HepG2 (cell line): ENCODE data around the gene APOA1. TPM values are rescaled to one million over a fixed set of nuclear protein-coding genes. Genes with fewer than 3 reads are reported as not detected.

Experiments
- CEBPB ChIP-seq: IDR thresholded peaks from 2 replicates; pipeline ENCODE4 v1.6.1; 2011; ENCODE audit warnings: low read depth, low read length, improper control_type of control experiment, borderline replicate concordance
- CENPX ChIP-seq: sonication (generic); formaldehyde crosslinking; IDR thresholded peaks from 2 replicates; pipeline ENCODE4 v1.9.0; 2021; ENCODE audit warnings: mild to moderate bottlenecking, missing genetic modification reagents, moderate library complexity
- CHD2 ChIP-seq: IDR thresholded peaks from 2 replicates; pipeline ENCODE4 v1.6.1; 2011; ENCODE audit warnings: low read depth, low read length, improper control_type of control experiment
- ETS1 ChIP-seq: sonication (generic); formaldehyde crosslinking; IDR thresholded peaks from 2 replicates; pipeline ENCODE4 v1.4.0; 2020; ENCODE audit warnings: missing genetic modification reagents
- HOXA9 ChIP-seq: sonication (generic); formaldehyde crosslinking; IDR thresholded peaks from 2 replicates; pipeline ENCODE4 v1.8.1; 2022; ENCODE audit warnings: missing genetic modification reagents, mild to moderate bottlenecking, moderate library complexity, borderline replicate concordance
- IKZF1 ChIP-seq: fragments of 450-650 bp; IDR thresholded peaks from 2 replicates; pipeline ENCODE4 v1.7.1; 2016
- MIER2 ChIP-seq: IDR thresholded peaks from 2 replicates; pipeline ENCODE4 v1.6.1; 2016; ENCODE audit warnings: missing biosample characterization, missing genetic modification reagents
- NCOA1 ChIP-seq: sonication (generic); formaldehyde crosslinking; IDR thresholded peaks from 2 replicates; pipeline ENCODE4 v1.9.0; 2021; ENCODE audit warnings: missing genetic modification reagents
- RARG ChIP-seq: sonication (generic); formaldehyde crosslinking; IDR thresholded peaks from 2 replicates; pipeline ENCODE4 v1.4.0; 2020; ENCODE audit warnings: low read depth, mild to moderate bottlenecking, missing genetic modification reagents
- SMAD9 ChIP-seq: sonication (generic); formaldehyde crosslinking; IDR thresholded peaks from 2 replicates; pipeline ENCODE4 v1.5.1; 2020; ENCODE audit warnings: mild to moderate bottlenecking, missing genetic modification reagents
- TOPORS ChIP-seq: sonication (generic); formaldehyde crosslinking; IDR thresholded peaks from 2 replicates; pipeline ENCODE4 v1.8.0; 2023; ENCODE audit warnings: mild to moderate bottlenecking, missing genetic modification reagents
- XBP1 ChIP-seq: sonication (generic); formaldehyde crosslinking; IDR thresholded peaks from 2 replicates; pipeline ENCODE4 v1.5.0; 2020; ENCODE audit warnings: missing genetic modification reagents
- ZBTB26 ChIP-seq: IDR thresholded peaks from 2 replicates; pipeline ENCODE4 v1.6.1; 2016; ENCODE audit warnings: missing compliant biosample characterization, missing genetic modification reagents, borderline replicate concordance
- ZKSCAN5 ChIP-seq: sonication (generic); formaldehyde crosslinking; IDR thresholded peaks from 2 replicates; pipeline ENCODE4 v1.5.1; 2020; ENCODE audit warnings: mild to moderate bottlenecking, missing genetic modification reagents
- ZNF121 ChIP-seq: sonication (generic); formaldehyde crosslinking; IDR thresholded peaks from 2 replicates; pipeline ENCODE4 v1.5.0; 2020; ENCODE audit warnings: mild to moderate bottlenecking, missing genetic modification reagents
- ZNF329 ChIP-seq: sonication (generic); formaldehyde crosslinking; IDR thresholded peaks from 2 replicates; pipeline ENCODE4 v1.9.0; 2021; ENCODE audit warnings: low read depth, mild to moderate bottlenecking, missing genetic modification reagents
- ZNF451 ChIP-seq: sonication (generic); formaldehyde crosslinking; IDR thresholded peaks from 2 replicates; pipeline ENCODE4 v1.5.0; 2020; ENCODE audit warnings: mild to moderate bottlenecking, missing genetic modification reagents
- ZNF589 ChIP-seq: sonication (generic); formaldehyde crosslinking; conservative IDR thresholded peaks from 2 replicates; pipeline ENCODE4 v1.8.0; 2022; ENCODE audit warnings: mild to moderate bottlenecking, moderate library complexity, missing genetic modification reagents
- ZNF746 ChIP-seq: sonication (generic); formaldehyde crosslinking; IDR thresholded peaks from 2 replicates; pipeline ENCODE4 v1.8.0; 2022; ENCODE audit warnings: mild to moderate bottlenecking, missing genetic modification reagents
- ZNF749 ChIP-seq: sonication (generic); formaldehyde crosslinking; IDR thresholded peaks from 2 replicates; pipeline ENCODE4 v1.8.0; 2022; ENCODE audit warnings: mild to moderate bottlenecking, missing genetic modification reagents, moderate library complexity, borderline replicate concordance
- polyA plus RNA-seq, 8 experiments: library from polyadenylated mRNA; depleted of rRNA in 3 of 8; stranded (reverse) in 7 of 8; unstranded in 1 of 8; fragments of >200 nt; fragmentation: Illumina TruSeq in 4 of 8; extraction: Trizol in 4 of 8; gene quantifications; 2 replicates each; pipeline versions ENCODE4 v1.2.1 to v1.2.3, GENCODE V29; 2011 to 2016; ENCODE audit warnings: low read depth in 4 of 8, missing spikeins in 1 of 8, mixed read lengths in 1 of 8; ENCODE audit not compliant: insufficient read depth in 1 of 8
- total RNA-seq, 5 experiments: library from RNA; depleted of rRNA; stranded (reverse); fragments of >200 nt; fragmentation: Illumina TruSeq; extraction: Trizol; gene quantifications; 2 replicates each; pipeline ENCODE4 v1.2.3, GENCODE V29; 2016; ENCODE audit warnings: low read depth in 1 of 5
- TF ChIP-seq, protein P1 (sequence below): sonication (generic); formaldehyde crosslinking; IDR thresholded peaks from 2 replicates; pipeline ENCODE4 v1.5.0; 2020; ENCODE audit warnings: missing genetic modification reagents
- TF ChIP-seq, protein P2 (sequence below): sonication (generic); formaldehyde crosslinking; IDR thresholded peaks from 2 replicates; pipeline ENCODE4 v1.4.0; 2020; ENCODE audit warnings: missing genetic modification reagents, borderline replicate concordance
- TF ChIP-seq, protein P3 (sequence below): sonication (generic); formaldehyde crosslinking; IDR thresholded peaks from 2 replicates; pipeline ENCODE4 v1.5.0; 2020; ENCODE audit warnings: missing genetic modification reagents

The APOA1 gene
- total and polyA plus RNA-seq, 2 of the 13 experiments (the other 11 are each of a cell fraction or from before 2014, with no cell fraction given) = 1,973 to 5,485 TPM

GRCh38 chr11:116838321-116839084 is 1.1 kb upstream of the APOA1 start (continued):
- TF ChIP-seq ETS1 (CRISPR knock-in tag) (no peak), NCOA1 (CRISPR knock-in tag) (no peak), IKZF1 (no peak), CHD2 (no peak), HOXA9 (CRISPR knock-in tag) (no peak), ZNF749 (CRISPR knock-in tag) (no peak), XBP1 (no peak), ZNF746 (CRISPR knock-in tag) (0 out of 2 replicates have a peak, but pooled peaks have one; percentile 31), CEBPB (no peak), ZKSCAN5 (CRISPR knock-in tag) (no peak), ZNF589 (no peak), ZNF329 (CRISPR knock-in tag) (no peak), ZNF121 (CRISPR knock-in tag) (no peak), CENPX (CRISPR knock-in tag) (no peak), SMAD9 (no peak), TOPORS (CRISPR knock-in tag) (no peak), ZNF451 (no peak), MIER2 (CRISPR knock-in tag) (no peak), ZBTB26 (peak; percentile 35; the same call in 1 of the 2 replicates), RARG (CRISPR knock-in tag) (no peak)
- TF ChIP-seq, protein P1, sequence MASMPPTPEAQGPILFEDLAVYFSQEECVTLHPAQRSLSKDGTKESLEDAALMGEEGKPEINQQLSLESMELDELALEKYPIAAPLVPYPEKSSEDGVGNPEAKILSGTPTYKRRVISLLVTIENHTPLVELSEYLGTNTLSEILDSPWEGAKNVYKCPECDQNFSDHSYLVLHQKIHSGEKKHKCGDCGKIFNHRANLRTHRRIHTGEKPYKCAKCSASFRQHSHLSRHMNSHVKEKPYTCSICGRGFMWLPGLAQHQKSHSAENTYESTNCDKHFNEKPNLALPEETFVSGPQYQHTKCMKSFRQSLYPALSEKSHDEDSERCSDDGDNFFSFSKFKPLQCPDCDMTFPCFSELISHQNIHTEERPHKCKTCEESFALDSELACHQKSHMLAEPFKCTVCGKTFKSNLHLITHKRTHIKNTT = no peak
- TF ChIP-seq, protein P2, sequence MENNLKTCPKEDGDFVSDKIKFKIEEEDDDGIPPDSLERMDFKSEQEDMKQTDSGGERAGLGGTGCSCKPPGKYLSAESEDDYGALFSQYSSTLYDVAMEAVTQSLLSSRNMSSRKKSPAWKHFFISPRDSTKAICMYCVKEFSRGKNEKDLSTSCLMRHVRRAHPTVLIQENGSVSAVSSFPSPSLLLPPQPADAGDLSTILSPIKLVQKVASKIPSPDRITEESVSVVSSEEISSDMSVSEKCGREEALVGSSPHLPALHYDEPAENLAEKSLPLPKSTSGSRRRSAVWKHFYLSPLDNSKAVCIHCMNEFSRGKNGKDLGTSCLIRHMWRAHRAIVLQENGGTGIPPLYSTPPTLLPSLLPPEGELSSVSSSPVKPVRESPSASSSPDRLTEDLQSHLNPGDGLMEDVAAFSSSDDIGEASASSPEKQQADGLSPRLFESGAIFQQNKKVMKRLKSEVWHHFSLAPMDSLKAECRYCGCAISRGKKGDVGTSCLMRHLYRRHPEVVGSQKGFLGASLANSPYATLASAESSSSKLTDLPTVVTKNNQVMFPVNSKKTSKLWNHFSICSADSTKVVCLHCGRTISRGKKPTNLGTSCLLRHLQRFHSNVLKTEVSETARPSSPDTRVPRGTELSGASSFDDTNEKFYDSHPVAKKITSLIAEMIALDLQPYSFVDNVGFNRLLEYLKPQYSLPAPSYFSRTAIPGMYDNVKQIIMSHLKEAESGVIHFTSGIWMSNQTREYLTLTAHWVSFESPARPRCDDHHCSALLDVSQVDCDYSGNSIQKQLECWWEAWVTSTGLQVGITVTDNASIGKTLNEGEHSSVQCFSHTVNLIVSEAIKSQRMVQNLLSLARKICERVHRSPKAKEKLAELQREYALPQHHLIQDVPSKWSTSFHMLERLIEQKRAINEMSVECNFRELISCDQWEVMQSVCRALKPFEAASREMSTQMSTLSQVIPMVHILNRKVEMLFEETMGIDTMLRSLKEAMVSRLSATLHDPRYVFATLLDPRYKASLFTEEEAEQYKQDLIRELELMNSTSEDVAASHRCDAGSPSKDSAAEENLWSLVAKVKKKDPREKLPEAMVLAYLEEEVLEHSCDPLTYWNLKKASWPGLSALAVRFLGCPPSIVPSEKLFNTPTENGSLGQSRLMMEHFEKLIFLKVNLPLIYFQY = no peak
- TF ChIP-seq, protein P3, sequence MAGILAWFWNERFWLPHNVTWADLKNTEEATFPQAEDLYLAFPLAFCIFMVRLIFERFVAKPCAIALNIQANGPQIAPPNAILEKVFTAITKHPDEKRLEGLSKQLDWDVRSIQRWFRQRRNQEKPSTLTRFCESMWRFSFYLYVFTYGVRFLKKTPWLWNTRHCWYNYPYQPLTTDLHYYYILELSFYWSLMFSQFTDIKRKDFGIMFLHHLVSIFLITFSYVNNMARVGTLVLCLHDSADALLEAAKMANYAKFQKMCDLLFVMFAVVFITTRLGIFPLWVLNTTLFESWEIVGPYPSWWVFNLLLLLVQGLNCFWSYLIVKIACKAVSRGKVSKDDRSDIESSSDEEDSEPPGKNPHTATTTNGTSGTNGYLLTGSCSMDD (CRISPR knock-in tag) = no peak
